Measurements from ENCODE around the gene RXRA. TPM values are rescaled to one million over a fixed set of nuclear protein-coding genes. Genes with fewer than 3 reads are reported as not detected.
A peak's percentile ranks its signal among the peaks of the same experiment; 100 is the strongest.

RXRA gene
- total RNA-seq, 1 donor from 2014 or later: 49.4 TPM

- Histone ChIP-seq H3K9me3 (no peaks in the 10 kb centered on the region), H3K27ac (no peak overlapping the region), H3K4me3 (no peak overlapping the region), H3K36me3 (peaks cover 0 to 47% of the 10 kb centered on the region in 2 donors), H3K4me1 (peaks cover 24% of the 10 kb centered on the region), H3K27me3 (no peaks in the 10 kb centered on the region)
- DNase-seq (ENCODE audit: extremely low spot score in 2 of 2): no peak
- intact Hi-C loops (cut with DNase I): no loop called here
- TF ChIP-seq CTCF (IDR thresholded peaks at IDR 0.05) (no peak), POLR2A (IDR thresholded peaks at IDR 0.05) (no peak)
These were observed 101.0 kb downstream of the RXRA start for GRCh38 chr9:134427153-134427782.

GRCh38 chr9:134428559-134428958, 102.3 kb downstream of the RXRA start:
- Histone ChIP-seq H3K9me3 (no peaks in the 10 kb centered on the region), H3K4me3 (no peak overlapping the region), H3K36me3 (peaks cover 0 to 42% of the 10 kb centered on the region in 2 donors), H3K27me3 (no peaks in the 10 kb centered on the region), H3K27ac (no peak overlapping the region), H3K4me1 (peaks cover 33% of the 10 kb centered on the region)
- DNase-seq (ENCODE audit: extremely low spot score in 2 of 2): no peak
- TF ChIP-seq POLR2A (IDR thresholded peaks at IDR 0.05) (no peak), POLR2AphosphoS5 (IDR thresholded peaks at IDR 0.05; ENCODE audit: insufficient read depth in 1 of 2, low read depth in 1 of 2) (no peak), CTCF (IDR thresholded peaks at IDR 0.05) (no peak)
- intact Hi-C loops (cut with DNase I): no loop called here

- Histone ChIP-seq H3K27me3 (no peaks in the 10 kb centered on the region), H3K36me3 (peaks cover 0 to 41% of the 10 kb centered on the region in 2 donors), H3K27ac (no peak overlapping the region), H3K4me1 (peaks cover 37% of the 10 kb centered on the region), H3K9me3 (no peaks in the 10 kb centered on the region), H3K4me3 (no peak overlapping the region)
- intact Hi-C loops (cut with DNase I): no loop called here
- DNase-seq (ENCODE audit: extremely low spot score in 2 of 2): no peak
- TF ChIP-seq CTCF (IDR thresholded peaks at IDR 0.05): no peak
- no peak for TF ChIP-seq POLR2AphosphoS5 (IDR thresholded peaks at IDR 0.05; ENCODE audit: insufficient read depth in 1 of 2, low read depth in 1 of 2)
- TF ChIP-seq POLR2A (IDR thresholded peaks at IDR 0.05): no peak
These were observed 102.8 kb downstream of the RXRA start for GRCh38 chr9:134429007-134429406.

GRCh38 chr9:134429481-134429880, 103.2 kb downstream of the RXRA start:
- TF ChIP-seq CTCF (IDR thresholded peaks at IDR 0.05) (no peak), POLR2AphosphoS5 (IDR thresholded peaks at IDR 0.05; ENCODE audit: insufficient read depth in 1 of 2, low read depth in 1 of 2) (no peak), POLR2A (IDR thresholded peaks at IDR 0.05) (no peak)
- Histone ChIP-seq H3K27me3 (no peaks in the 10 kb centered on the region), H3K36me3 (peaks cover 0 to 43% of the 10 kb centered on the region in 2 donors), H3K4me3 (no peak overlapping the region), H3K9me3 (no peaks in the 10 kb centered on the region), H3K27ac (no peak overlapping the region), H3K4me1 (peaks cover 42% of the 10 kb centered on the region)
- intact Hi-C loops (cut with DNase I): no loop called here
- DNase-seq (ENCODE audit: extremely low spot score in 2 of 2): no peak

- intact Hi-C loops (cut with DNase I): loop anchor here (5.0 kb wide), 1 partner anchor 104 kb away; the partner anchor contains the start of gene RXRA
- no peaks in the 10 kb centered on the region for H3K27me3 ChIP-seq
- TF ChIP-seq POLR2A (IDR thresholded peaks at IDR 0.05): no peak
- no peak for TF ChIP-seq CTCF (IDR thresholded peaks at IDR 0.05)
- no peak for TF ChIP-seq POLR2AphosphoS5 (IDR thresholded peaks at IDR 0.05; ENCODE audit: insufficient read depth in 1 of 2, low read depth in 1 of 2)
- H3K27ac ChIP-seq: peak overlapping the region; percentile 96
- no peaks in the 10 kb centered on the region for H3K9me3 ChIP-seq
- no peak overlapping the region for H3K4me3 ChIP-seq
- no peak for DNase-seq (ENCODE audit: extremely low spot score in 2 of 2)
- H3K36me3 ChIP-seq: peaks cover 0 to 41% of the 10 kb centered on the region in 2 donors
- peaks cover 58% of the 10 kb centered on the region for H3K4me1 ChIP-seq
These were observed 104.8 kb downstream of the RXRA start for GRCh38 chr9:134431095-134431494.

Data from vagina (tissue), 2 donors.